ENCODE results near the gene CPZ.

- TF ChIP-seq POLR2A (IDR thresholded peaks at IDR 0.05; ENCODE audit: low read depth, low read length), result no peak
- TF ChIP-seq POLR2AphosphoS5 (IDR thresholded peaks at IDR 0.05; ENCODE audit: low read depth, low read length), result no peak
- TF ChIP-seq POU2F2 (IDR thresholded peaks at IDR 0.05; ENCODE audit: low read depth, low read length), result no peak
Measured at GRCh38 chr4:8637456-8637984, 45.0 kb downstream of the CPZ start.
